ENCODE data around the gene PLCG1.

Gene PLCG1

DNA sequence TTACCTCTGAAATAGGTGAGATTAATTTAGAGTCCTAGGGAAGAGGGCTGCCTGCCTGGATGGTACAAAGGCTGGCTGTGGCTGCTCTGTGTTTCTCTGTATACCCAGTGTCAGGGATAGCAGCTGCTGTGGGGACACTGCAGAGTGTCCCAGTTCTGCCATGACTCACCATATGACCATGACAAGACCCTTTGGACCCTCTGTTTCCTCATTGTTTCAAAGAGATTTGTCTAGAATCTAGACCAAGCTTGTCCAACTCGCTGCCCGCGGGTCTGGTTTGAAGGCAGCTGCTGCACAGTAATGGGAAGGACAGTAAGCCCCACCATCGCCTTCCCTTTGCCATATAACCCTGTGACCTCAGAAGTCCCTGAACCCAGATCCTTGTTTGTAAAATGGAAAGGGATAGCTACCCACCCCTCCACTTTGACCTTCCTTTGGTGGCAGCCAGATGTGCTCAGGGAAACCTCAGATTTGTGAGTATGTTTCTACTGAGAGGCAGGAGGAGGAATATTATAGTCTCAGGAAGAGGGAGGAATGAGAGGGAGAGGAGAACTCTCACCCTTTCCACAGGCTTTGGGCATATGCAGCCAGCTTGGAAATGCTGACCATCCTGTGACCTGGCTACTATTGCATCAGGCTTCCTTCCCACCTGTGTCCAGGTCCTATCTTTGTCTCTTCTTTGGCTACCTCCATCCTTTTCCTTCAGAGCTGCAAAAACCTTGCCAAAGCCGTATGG lies 14.0 kb downstream of the PLCG1 start:
- Mint-ChIP-seq H3K27me3 (ENCODE audit: low read depth) (no peaks in the 10 kb centered on the region), H3K27ac (peak overlapping the region in 1 of 3 experiments; percentile 47), H3K4me3 (no peak overlapping the region), H3K4me1 (peaks cover 62% of the 10 kb centered on the region), H3K9me3 (no peaks in the 10 kb centered on the region), H3K36me3 (ENCODE audit: low read depth) (peaks cover 16% of the 10 kb centered on the region)
- TF ChIP-seq, protein P1, sequence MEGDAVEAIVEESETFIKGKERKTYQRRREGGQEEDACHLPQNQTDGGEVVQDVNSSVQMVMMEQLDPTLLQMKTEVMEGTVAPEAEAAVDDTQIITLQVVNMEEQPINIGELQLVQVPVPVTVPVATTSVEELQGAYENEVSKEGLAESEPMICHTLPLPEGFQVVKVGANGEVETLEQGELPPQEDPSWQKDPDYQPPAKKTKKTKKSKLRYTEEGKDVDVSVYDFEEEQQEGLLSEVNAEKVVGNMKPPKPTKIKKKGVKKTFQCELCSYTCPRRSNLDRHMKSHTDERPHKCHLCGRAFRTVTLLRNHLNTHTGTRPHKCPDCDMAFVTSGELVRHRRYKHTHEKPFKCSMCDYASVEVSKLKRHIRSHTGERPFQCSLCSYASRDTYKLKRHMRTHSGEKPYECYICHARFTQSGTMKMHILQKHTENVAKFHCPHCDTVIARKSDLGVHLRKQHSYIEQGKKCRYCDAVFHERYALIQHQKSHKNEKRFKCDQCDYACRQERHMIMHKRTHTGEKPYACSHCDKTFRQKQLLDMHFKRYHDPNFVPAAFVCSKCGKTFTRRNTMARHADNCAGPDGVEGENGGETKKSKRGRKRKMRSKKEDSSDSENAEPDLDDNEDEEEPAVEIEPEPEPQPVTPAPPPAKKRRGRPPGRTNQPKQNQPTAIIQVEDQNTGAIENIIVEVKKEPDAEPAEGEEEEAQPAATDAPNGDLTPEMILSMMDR (IDR thresholded peaks at IDR 0.05; ENCODE audit: unreplicated experiment in 3 of 3), result no peak

DNA sequence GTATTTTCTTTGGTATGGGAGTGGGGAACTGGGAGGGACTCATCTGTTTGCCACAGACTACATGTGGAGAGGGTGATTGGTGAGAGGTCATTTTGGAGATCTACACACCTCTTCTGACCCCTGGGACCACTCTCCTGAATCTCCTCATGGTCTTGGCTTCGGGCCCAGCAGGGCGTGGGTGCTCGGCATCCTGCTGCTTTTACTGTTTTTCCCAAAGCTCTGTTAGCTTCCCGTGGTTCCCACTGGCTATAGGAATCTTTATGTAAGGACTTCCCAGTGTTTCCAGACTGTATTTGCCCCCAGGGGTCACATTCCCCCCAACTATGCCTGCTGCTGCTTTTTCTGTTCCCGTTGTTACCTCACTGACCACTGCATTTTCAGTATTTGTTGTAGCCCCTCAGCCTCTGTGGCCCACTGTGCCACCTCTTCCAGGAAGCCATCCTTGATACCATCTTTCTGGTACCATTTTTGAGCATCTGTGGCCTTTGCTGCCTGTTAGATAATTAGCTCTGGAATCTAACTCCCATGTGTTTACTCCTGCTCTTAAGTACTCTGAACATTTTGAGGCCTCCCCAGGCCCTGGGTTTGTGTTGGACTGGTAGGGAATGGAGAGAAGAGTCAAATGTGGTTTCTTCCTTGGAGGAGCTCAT lies 14.9 kb downstream of the PLCG1 start:
- no peaks in the 10 kb centered on the region for H3K27me3 Mint-ChIP-seq (ENCODE audit: low read depth)
- no peaks in the 10 kb centered on the region for H3K9me3 Mint-ChIP-seq
- peak overlapping the region; percentile 22 to 50 (median 29) for H3K27ac Mint-ChIP-seq
- no peak overlapping the region for H3K4me3 Mint-ChIP-seq
- TF ChIP-seq, protein P1 (IDR thresholded peaks at IDR 0.05; ENCODE audit: unreplicated experiment in 3 of 3), result no peak
- H3K36me3 Mint-ChIP-seq (ENCODE audit: low read depth), result peaks cover 9% of the 10 kb centered on the region
- H3K4me1 Mint-ChIP-seq, result peaks cover 62% of the 10 kb centered on the region

DNA sequence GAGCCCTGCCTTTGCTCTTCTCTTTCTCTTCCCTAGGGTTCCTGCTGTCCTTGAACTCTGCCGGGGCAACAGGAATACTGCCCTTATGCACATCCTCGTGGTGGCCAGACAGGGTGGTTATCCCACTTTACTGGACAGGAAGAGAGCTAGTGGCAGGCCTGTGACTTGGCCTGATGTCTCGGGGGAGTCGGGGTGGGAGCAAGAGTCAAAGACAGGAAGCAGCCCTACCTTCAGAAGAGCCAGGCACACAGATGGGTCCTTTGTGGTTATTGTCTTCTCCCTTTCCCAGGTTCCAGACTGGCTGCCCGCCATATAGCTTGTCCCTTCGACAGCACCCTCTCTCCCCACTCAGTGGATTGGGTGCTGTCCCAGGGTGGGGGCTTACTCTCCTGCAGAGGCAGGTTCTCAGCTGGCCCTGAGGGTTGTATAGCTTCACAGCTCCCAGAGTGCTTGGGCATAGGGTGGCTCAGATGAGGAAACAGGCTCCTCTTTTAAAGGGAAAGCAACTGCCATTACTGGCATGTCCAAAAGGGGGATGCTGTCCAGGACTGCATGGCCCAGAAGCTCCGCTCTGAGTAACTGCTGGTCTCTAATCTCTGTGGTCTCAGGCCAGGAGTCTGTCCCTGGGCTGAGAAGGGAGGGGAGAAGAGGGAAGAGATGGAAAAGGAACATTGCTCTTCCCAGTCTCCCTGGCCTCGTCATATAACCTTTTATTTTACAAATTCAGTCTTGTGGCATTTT lies 17.3 kb downstream of the PLCG1 start:
- Mint-ChIP-seq H3K27ac (no peak overlapping the region), H3K4me3 (no peak overlapping the region), H3K4me1 (peaks cover 60% of the 10 kb centered on the region), H3K27me3 (ENCODE audit: low read depth) (no peaks in the 10 kb centered on the region), H3K9me3 (no peaks in the 10 kb centered on the region), H3K36me3 (ENCODE audit: low read depth) (peaks cover 5% of the 10 kb centered on the region)
- TF ChIP-seq, protein P1 (IDR thresholded peaks at IDR 0.05; ENCODE audit: unreplicated experiment in 3 of 3), result no peak

DNA sequence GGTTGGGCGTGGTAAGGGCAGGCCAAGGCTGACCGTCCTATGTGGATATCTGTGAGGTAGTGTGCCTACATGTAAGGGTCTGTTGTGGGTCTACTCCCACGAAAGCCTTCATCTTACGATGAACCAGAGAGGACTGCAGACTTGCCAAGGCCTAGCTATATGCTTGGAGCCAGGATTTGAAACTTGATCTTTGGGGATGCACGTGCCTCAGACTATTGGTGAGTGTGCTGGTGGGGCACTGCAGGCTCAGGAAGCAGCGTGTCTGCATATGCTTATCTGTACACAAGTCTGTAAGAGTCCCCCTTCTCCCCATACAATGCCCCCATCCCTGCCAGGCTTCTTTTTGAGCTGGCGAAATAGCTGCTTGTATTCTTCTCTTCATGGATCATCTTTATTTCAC lies 17.9 kb downstream of the PLCG1 start:
- Mint-ChIP-seq H3K4me1 (peaks cover 59% of the 10 kb centered on the region), H3K36me3 (ENCODE audit: low read depth) (peaks cover 10% of the 10 kb centered on the region), H3K4me3 (no peak overlapping the region), H3K27ac (no peak overlapping the region), H3K27me3 (ENCODE audit: low read depth) (no peaks in the 10 kb centered on the region), H3K9me3 (no peaks in the 10 kb centered on the region)
- TF ChIP-seq, protein P1 (IDR thresholded peaks at IDR 0.05; ENCODE audit: unreplicated experiment in 3 of 3), result no peak

GRCh38 chr20:41158082-41158625 lies 20.8 kb downstream of the PLCG1 start:
- Mint-ChIP-seq H3K9me3 (no peaks in the 10 kb centered on the region), H3K4me3 (no peak overlapping the region), H3K27ac (no peak overlapping the region), H3K4me1 (peaks cover 40% of the 10 kb centered on the region), H3K36me3 (ENCODE audit: low read depth) (peaks cover 31% of the 10 kb centered on the region), H3K27me3 (ENCODE audit: low read depth) (no peaks in the 10 kb centered on the region)
- TF ChIP-seq, protein P1 (IDR thresholded peaks at IDR 0.05; ENCODE audit: unreplicated experiment in 3 of 3), result no peak

Measured in nephron (organoid).